T-cell (primary cell): ENCODE results near the gene SLC1A7. TPM values are rescaled to one million over a fixed set of nuclear protein-coding genes. Genes with fewer than 3 reads are reported as not detected.

Experiments
- ATAC-seq, 4 experiments: fragments of 200-7000 bp in 3 of 4; fragments of 150-1000 bp in 1 of 4; cut with Tn5 transposase; replicated peaks in 1 of 4; 1 replicate in 3 of 4; 2 replicates in 1 of 4; pipeline ENCODE4 v1.10.0; 2021; ENCODE audit warnings: moderate library complexity in 3 of 4, mild to moderate bottlenecking in 2 of 4, moderate number of reproducible peaks in 1 of 4
- CTCF ChIA-PET, 2 donors: fragments of 300-600 bp; sonication (Branson Sonifier 250); formaldehyde crosslinking; loops; one replicate each; lab custom pipeline; 2022; ENCODE audit warnings: antibody characterized with exemption in 2 of 2; lab: Charles Lee
- POLR2A ChIA-PET, 2 donors: fragments of 300-600 bp; sonication (Branson Sonifier 250); formaldehyde crosslinking; loops; one replicate each; lab custom pipeline; 2022; ENCODE audit warnings: antibody characterized with exemption in 2 of 2; lab: Charles Lee
- DNase-seq, 35 experiments: peaks; one replicate each; pipeline versions ENCODE4 v3.0.0 to v3.0.0-alpha.2; 2013 to 2023
- H3K27ac ChIP-seq: one replicate; pipeline ENCODE4 v1.5.1; 2013; ENCODE audit warnings: low read length
- H3K27me3 ChIP-seq, 2 experiments: replicated peaks in 1 of 2; 1 replicate in 1 of 2; 2 replicates in 1 of 2; pipeline versions ENCODE4 v1.6.1 to v1.7.0; 2013; ENCODE audit warnings: low read length in 1 of 2, mixed read lengths in 1 of 2; ENCODE audit not compliant: control insufficient read depth in 2 of 2, insufficient read depth in 2 of 2; ENCODE audit errors: extremely low read depth in 1 of 2
- H3K36me3 ChIP-seq, 2 donors: 1 replicate in 1 of 2; 2 replicates in 1 of 2; pipeline versions ENCODE4 v1.6.1 to v1.7.0; 2013; ENCODE audit warnings: low read length in 1 of 2; ENCODE audit not compliant: control insufficient read depth in 2 of 2, insufficient read depth in 1 of 2; ENCODE audit errors: extremely low read depth in 1 of 2
- H3K4me1 ChIP-seq, 2 experiments: 1 replicate in 1 of 2; 2 replicates in 1 of 2; pipeline versions ENCODE4 v1.6.1 to v1.7.0; 2013; ENCODE audit warnings: low read length in 2 of 2, mixed read lengths in 1 of 2; ENCODE audit not compliant: insufficient read depth in 2 of 2, control insufficient read depth in 1 of 2; ENCODE audit errors: extremely low read depth in 1 of 2
- H3K4me3 ChIP-seq, 2 donors: 1 replicate in 1 of 2; 2 replicates in 1 of 2; pipeline versions ENCODE4 v1.5.1 to v1.7.0; 2013; ENCODE audit warnings: mild to moderate bottlenecking in 2 of 2, low read length in 1 of 2, moderate library complexity in 1 of 2; ENCODE audit not compliant: control insufficient read depth in 1 of 2; ENCODE audit errors: extremely low read depth in 1 of 2
- H3K9me3 ChIP-seq: 2 replicates; pipeline ENCODE4 v1.7.0; 2013
- H3K27ac Mint-ChIP-seq, 2 donors: one replicate each; pipeline ENCODE4 v1.8.0; 2020 to 2021; ENCODE audit warnings: mild to moderate bottlenecking in 2 of 2, mixed read lengths in 2 of 2
- H3K27me3 Mint-ChIP-seq, 2 donors: one replicate each; pipeline ENCODE4 v1.8.0; 2021 to 2022; ENCODE audit warnings: mixed read lengths in 2 of 2
- H3K36me3 Mint-ChIP-seq: one replicate; pipeline ENCODE4 v1.8.0; 2021; ENCODE audit warnings: mixed read lengths
- H3K4me1 Mint-ChIP-seq, 3 donors: one replicate each; pipeline ENCODE4 v1.8.0; 2020 to 2022; ENCODE audit warnings: mixed read lengths in 3 of 3, mild to moderate bottlenecking in 1 of 3
- H3K4me3 Mint-ChIP-seq, 3 donors: one replicate each; pipeline ENCODE4 v1.8.0; 2020 to 2022; ENCODE audit warnings: mild to moderate bottlenecking in 3 of 3, mixed read lengths in 3 of 3, moderate library complexity in 3 of 3
- H3K9me3 Mint-ChIP-seq, 3 donors: one replicate each; pipeline ENCODE4 v1.8.0; 2020 to 2022; ENCODE audit warnings: mixed read lengths in 3 of 3
- WGBS: methylation state at CpG from one replicate; pipeline ENCODE4 v1.1.5; 2013; ENCODE audit warnings: missing lambda C conversion rate; ENCODE audit not compliant: insufficient coverage; 5-methylcytosine and 5-hydroxymethylcytosine counted together
- total RNA-seq, 35 experiments: library from RNA in 6 of 35; stranded (reverse) in 6 of 35; fragments of 120-200 nt in 1 of 35; gene quantifications; one replicate each; pipeline versions ENCODE4 v1.2.1 to v1.2.4 and lab custom pipeline; 2013 to 2026

SLC1A7 gene
- total RNA-seq, 5 donors from 2014 or later (not counting 1 experiment from before 2014, with no cell fraction given) = 0.14 to 0.26 TPM; not detected in 3

DNA sequence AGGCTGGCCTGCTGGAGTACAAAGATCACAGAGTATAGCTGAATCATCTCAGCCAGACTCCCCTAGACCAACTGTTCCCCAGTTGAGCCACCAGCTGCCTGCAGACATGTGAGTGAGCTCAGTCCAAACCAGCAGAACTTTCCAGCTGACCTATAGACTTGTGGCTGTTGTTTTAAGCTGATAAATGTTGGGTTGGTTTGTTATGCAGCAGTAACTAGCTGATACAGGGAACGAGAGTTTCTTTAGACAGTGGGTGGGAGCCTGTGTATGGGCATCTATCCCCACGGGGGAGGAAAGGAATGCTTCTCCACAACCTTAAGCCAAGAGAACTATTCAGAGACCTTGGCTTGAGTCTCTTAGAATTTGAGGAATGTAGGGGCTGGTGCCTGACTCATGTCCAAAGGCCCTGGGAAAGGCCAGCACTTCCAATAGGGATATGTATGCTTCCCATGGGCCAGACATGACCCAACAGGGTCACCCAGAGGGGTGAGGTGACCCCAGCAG is 30.1 kb downstream of the SLC1A7 start:
- no peaks in the 10 kb centered on the region for H3K36me3 ChIP-seq
- DNase-seq = no peak
- ChIA-PET POLR2A (no interaction called here), CTCF (no interaction called here)
- no CpG with 5 or more reads among the region's 2 CpGs for WGBS
- H3K4me1 ChIP-seq = peaks cover 0 to 7% of the 10 kb centered on the region in 2 experiments
- Mint-ChIP-seq H3K4me1 (peaks cover 9 to 20% (median 13%) of the 10 kb centered on the region in 3 donors), H3K27me3 (peaks cover 3% of the 10 kb centered on the region in 2 donors), H3K27ac (no peak overlapping the region), H3K9me3 (no peaks in the 10 kb centered on the region), H3K4me3 (no peak overlapping the region), H3K36me3 (no peaks in the 10 kb centered on the region)
- H3K9me3 ChIP-seq = no peaks in the 10 kb centered on the region
- H3K27ac ChIP-seq = no peak overlapping the region
- peaks cover 0 to 21% of the 10 kb centered on the region in 2 experiments for H3K27me3 ChIP-seq
- H3K4me3 ChIP-seq = no peak overlapping the region
- ATAC-seq = no peak

DNA sequence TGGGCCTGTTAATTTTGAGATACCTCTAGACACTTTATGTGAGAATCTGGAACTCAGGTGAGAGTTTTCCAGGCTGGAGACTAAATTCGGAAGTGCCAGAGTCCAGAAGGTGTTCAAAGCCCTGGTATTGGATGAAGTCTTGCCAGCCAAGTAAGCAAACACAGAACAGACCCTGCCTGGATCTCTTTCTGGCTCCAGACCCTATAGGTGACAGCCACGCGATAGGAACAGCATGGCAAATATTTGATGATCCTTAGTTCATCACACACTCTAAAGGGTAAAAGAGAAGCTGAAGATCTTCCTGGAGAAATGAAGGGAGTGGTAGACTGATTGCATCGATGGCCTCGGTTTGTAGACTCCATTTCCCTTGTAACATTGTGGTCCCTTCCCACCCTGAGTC is 30.7 kb downstream of the SLC1A7 start:
- peaks cover 0 to 3% of the 10 kb centered on the region in 2 donors for H3K27me3 Mint-ChIP-seq
- no peak overlapping the region for H3K4me3 ChIP-seq
- ChIA-PET CTCF (no interaction called here), POLR2A (no interaction called here)
- no peaks in the 10 kb centered on the region for H3K36me3 ChIP-seq
- peaks cover 0 to 17% of the 10 kb centered on the region in 2 experiments for H3K27me3 ChIP-seq
- no peak overlapping the region for H3K4me3 Mint-ChIP-seq
- ATAC-seq = no peak
- peaks cover 0 to 10% of the 10 kb centered on the region in 2 experiments for H3K4me1 ChIP-seq
- no peak overlapping the region for H3K27ac ChIP-seq
- no peaks in the 10 kb centered on the region for H3K9me3 ChIP-seq
- H3K27ac Mint-ChIP-seq = no peak overlapping the region
- H3K4me1 Mint-ChIP-seq = peaks cover 12 to 23% (median 15%) of the 10 kb centered on the region in 3 donors
- H3K9me3 Mint-ChIP-seq = no peaks in the 10 kb centered on the region
- WGBS = no CpG with 5 or more reads among the region's 5 CpGs
- no peaks in the 10 kb centered on the region for H3K36me3 Mint-ChIP-seq
- no peak for DNase-seq

DNA sequence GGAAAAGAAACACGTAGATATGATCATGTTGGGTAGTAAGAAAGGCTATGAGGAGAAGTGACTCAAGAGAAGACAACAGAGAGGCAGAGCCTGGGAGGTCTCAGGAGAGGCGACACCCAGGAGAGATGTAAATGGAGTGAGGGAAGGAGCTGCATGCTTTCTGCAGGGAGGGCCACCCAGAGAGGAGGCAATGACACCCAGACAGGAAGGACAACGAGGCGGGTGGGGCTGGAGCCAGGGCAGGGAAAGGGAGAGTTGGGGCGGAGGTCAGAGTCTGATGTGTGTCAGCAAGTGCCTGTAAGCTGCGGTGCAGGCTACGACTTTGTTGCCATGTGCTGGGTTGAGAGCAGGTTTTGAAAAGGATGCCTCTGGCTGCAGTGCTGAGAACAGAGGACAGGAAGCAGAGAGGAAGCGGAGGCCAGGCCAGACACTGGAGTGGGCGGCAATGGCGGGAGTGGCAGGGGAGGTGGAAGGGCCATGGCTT is 31.3 kb downstream of the SLC1A7 start:
- Histone ChIP-seq H3K9me3 (no peaks in the 10 kb centered on the region), H3K36me3 (no peaks in the 10 kb centered on the region), H3K4me3 (no peak overlapping the region), H3K27me3 (peaks cover 0 to 14% of the 10 kb centered on the region in 2 experiments), H3K4me1 (peaks cover 0 to 11% of the 10 kb centered on the region in 2 experiments), H3K27ac (no peak overlapping the region)
- H3K27ac Mint-ChIP-seq = no peak overlapping the region
- ChIA-PET CTCF (no interaction called here), POLR2A (no interaction called here)
- no peaks in the 10 kb centered on the region for H3K36me3 Mint-ChIP-seq
- H3K4me3 Mint-ChIP-seq = no peak overlapping the region
- WGBS = 71% methylated on average over 10 of the region's 10 CpGs
- peak in 1 of 4 experiments; percentile 13 for ATAC-seq
- peaks cover 12 to 23% (median 15%) of the 10 kb centered on the region in 3 donors for H3K4me1 Mint-ChIP-seq
- no peaks in the 10 kb centered on the region for H3K9me3 Mint-ChIP-seq
- peaks cover 0 to 3% of the 10 kb centered on the region in 2 donors for H3K27me3 Mint-ChIP-seq
- no peak for DNase-seq

DNA sequence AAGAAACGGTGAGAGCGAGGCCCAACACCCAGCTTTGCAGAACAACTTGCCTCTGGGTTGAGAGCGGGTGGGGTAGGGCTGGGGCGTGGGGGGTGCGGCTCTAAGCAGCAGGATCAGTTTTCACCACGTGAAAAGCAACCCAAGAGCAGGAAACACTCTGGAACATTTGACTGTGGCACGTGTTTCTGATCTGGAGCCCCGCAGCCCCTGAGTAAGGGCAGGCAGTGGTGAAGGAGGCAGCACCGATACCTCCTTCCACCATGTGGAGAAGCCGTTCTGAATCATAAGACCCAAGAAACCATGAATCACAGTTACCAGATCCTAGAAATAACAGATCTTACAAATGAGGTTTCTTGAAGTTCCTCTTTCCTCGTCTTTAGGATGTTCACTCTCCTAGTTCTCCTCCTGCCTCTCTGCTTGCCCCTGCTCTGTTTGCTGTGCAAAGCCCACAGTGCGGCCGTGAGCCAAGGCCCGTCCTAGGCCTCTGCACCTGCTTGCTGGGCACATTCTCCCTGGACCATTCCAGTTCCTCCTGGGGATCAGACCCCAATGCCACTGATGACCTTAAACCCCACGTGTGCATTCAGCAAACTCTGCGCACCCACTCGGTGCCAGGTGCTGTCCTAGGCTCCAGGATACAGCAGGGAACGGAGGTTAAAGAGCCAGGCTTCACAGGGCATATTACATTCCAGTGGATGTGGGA is 31.9 kb downstream of the SLC1A7 start:
- H3K4me1 Mint-ChIP-seq = peaks cover 12 to 23% (median 15%) of the 10 kb centered on the region in 3 donors
- no peaks in the 10 kb centered on the region for H3K36me3 Mint-ChIP-seq
- Histone ChIP-seq H3K9me3 (no peaks in the 10 kb centered on the region), H3K36me3 (no peaks in the 10 kb centered on the region), H3K4me1 (peaks cover 0 to 11% of the 10 kb centered on the region in 2 experiments), H3K4me3 (no peak overlapping the region), H3K27me3 (peaks cover 0 to 19% of the 10 kb centered on the region in 2 experiments), H3K27ac (no peak overlapping the region)
- WGBS = 65% methylated on average over 9 of the region's 18 CpGs
- CTCF ChIA-PET = no interaction called here
- H3K27ac Mint-ChIP-seq = no peak overlapping the region
- H3K27me3 Mint-ChIP-seq = peaks cover 0 to 6% of the 10 kb centered on the region in 2 donors
- DNase-seq (no peak), ATAC-seq (no peak)
- no peak overlapping the region for H3K4me3 Mint-ChIP-seq
- no peaks in the 10 kb centered on the region for H3K9me3 Mint-ChIP-seq
- POLR2A ChIA-PET = no interaction called here

DNA sequence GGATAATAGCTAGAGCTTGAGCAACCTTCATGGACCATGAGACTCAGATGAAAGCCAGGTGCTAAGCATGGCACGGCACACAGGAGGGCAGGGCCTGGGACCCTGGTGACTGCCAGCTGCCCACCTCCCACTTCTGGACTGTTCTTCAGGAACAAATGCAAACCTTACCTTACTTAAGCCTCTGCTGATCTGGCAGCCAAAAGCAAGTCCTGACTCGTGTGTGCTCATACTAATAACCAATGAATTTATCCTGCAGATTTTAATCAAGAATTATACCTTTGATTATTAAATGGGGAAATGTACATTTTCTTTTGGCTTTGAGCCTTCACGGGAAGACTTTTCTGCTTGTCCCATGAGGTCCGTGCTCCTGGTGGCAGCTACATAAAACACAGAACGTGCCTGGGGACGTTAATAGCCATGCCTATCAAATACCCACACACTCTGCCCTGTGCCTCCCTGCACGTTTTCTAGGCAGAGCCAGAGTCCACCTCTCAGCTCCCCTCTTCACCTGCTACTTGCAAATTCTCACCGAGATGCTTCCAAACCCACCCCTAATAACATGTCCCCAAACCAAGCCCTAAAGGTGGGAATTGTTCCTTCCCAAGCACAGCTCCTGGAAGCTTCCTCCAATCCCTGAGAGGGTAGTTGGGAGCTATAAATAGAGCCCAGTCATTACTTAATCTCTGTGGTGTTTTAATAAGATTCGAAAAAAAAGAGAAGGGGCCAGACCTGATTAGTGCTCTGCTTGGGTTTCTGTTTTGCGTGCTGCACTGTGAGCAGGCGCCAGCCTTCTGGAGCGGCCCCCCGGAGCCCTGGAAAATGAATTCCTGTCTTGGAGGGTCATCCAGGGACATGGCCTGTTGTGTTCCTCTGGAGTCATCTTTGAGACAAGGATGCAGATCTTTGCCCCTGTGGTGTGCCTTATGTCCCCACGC is 33.5 kb downstream of the SLC1A7 start:
- Histone ChIP-seq H3K27me3 (peaks cover 0 to 15% of the 10 kb centered on the region in 2 experiments), H3K9me3 (no peaks in the 10 kb centered on the region), H3K36me3 (no peaks in the 10 kb centered on the region), H3K27ac (no peak overlapping the region), H3K4me1 (peaks cover 0 to 11% of the 10 kb centered on the region in 2 experiments), H3K4me3 (no peak overlapping the region)
- H3K4me3 Mint-ChIP-seq = no peak overlapping the region
- no peaks in the 10 kb centered on the region for H3K36me3 Mint-ChIP-seq
- 90% methylated on average over 12 of the region's 14 CpGs for WGBS
- H3K9me3 Mint-ChIP-seq = no peaks in the 10 kb centered on the region
- H3K4me1 Mint-ChIP-seq = peaks cover 12 to 23% (median 15%) of the 10 kb centered on the region in 3 donors
- DNase-seq (no peak), ATAC-seq (no peak)
- POLR2A ChIA-PET = interaction anchor here in 1 of 2 donors (0.6 kb wide), 1 partner anchor 22 kb away, joined by 3 read pairs; no protein-coding TSS in a partner anchor
- peaks cover 0 to 7% of the 10 kb centered on the region in 2 donors for H3K27me3 Mint-ChIP-seq
- no peak overlapping the region for H3K27ac Mint-ChIP-seq
- CTCF ChIA-PET = no interaction called here
